ENCODE results near the gene NXPH4.

DNA sequence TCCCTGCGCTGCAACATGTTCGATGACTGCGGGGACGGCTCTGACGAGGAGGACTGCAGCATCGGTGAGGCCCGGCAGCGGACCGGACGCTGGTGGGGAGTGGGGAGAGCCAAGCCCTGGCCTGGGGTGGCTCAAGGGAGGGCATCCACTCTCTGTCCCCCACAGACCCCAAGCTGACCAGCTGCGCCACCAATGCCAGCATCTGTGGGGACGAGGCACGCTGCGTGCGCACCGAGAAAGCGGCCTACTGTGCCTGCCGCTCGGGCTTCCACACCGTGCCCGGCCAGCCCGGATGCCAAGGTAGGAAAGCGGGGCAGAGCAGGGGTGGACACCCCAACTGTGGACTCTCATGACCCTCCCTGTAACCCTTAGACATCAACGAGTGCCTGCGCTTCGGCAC, 11.4 kb upstream of the NXPH4 start:
- TF ChIP-seq, protein P1, sequence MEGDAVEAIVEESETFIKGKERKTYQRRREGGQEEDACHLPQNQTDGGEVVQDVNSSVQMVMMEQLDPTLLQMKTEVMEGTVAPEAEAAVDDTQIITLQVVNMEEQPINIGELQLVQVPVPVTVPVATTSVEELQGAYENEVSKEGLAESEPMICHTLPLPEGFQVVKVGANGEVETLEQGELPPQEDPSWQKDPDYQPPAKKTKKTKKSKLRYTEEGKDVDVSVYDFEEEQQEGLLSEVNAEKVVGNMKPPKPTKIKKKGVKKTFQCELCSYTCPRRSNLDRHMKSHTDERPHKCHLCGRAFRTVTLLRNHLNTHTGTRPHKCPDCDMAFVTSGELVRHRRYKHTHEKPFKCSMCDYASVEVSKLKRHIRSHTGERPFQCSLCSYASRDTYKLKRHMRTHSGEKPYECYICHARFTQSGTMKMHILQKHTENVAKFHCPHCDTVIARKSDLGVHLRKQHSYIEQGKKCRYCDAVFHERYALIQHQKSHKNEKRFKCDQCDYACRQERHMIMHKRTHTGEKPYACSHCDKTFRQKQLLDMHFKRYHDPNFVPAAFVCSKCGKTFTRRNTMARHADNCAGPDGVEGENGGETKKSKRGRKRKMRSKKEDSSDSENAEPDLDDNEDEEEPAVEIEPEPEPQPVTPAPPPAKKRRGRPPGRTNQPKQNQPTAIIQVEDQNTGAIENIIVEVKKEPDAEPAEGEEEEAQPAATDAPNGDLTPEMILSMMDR (IDR thresholded peaks at IDR 0.05), result no peak
- TF ChIP-seq ZFX (IDR thresholded peaks at IDR 0.05; ENCODE audit: borderline replicate concordance), result no peak
